Dendritic cell treated with granulocyte-macrophage colony-stimulating factor and Interleukin-4, amounts not matched to agents 40 ng/mL and 50 ng/mL, for 4 days (primary cell): ENCODE measurements around the gene FUT8.

ENCODE experiments used
- H3K27ac Mint-ChIP-seq: one replicate; pipeline ENCODE4 v1.8.0; 2022; ENCODE audit warnings: mild to moderate bottlenecking, mixed read lengths
- H3K27me3 Mint-ChIP-seq: one replicate; pipeline ENCODE4 v1.8.0; 2022; ENCODE audit warnings: mild to moderate bottlenecking, mixed read lengths
- H3K36me3 Mint-ChIP-seq: one replicate; pipeline ENCODE4 v1.8.0; 2022; ENCODE audit warnings: low read depth, mixed read lengths
- H3K4me1 Mint-ChIP-seq: one replicate; pipeline ENCODE4 v1.8.0; 2022; ENCODE audit warnings: low read depth, mixed read lengths
- H3K4me3 Mint-ChIP-seq: one replicate; pipeline ENCODE4 v1.8.0; 2022; ENCODE audit warnings: mild to moderate bottlenecking, moderate library complexity, mixed read lengths
- H3K9me3 Mint-ChIP-seq: one replicate; pipeline ENCODE4 v1.8.0; 2022; ENCODE audit warnings: mixed read lengths
- intact Hi-C: fragments of 100-400 bp; cut with micrococcal nuclease; formaldehyde crosslinking; loops from one replicate; pipeline ENCODE4 v1.15.0; 2022

FUT8 gene

GRCh38 chr14:65772921-65773574 is 360.5 kb downstream of the FUT8 start:
- H3K4me3 Mint-ChIP-seq = no peak overlapping the region
- H3K27ac Mint-ChIP-seq = no peak overlapping the region
- H3K4me1 Mint-ChIP-seq = no peaks in the 10 kb centered on the region
- H3K9me3 Mint-ChIP-seq = peaks cover 5% of the 10 kb centered on the region
- H3K27me3 Mint-ChIP-seq = no peaks in the 10 kb centered on the region
- H3K36me3 Mint-ChIP-seq = no peaks in the 10 kb centered on the region
- intact Hi-C loops = no loop called here

DNA sequence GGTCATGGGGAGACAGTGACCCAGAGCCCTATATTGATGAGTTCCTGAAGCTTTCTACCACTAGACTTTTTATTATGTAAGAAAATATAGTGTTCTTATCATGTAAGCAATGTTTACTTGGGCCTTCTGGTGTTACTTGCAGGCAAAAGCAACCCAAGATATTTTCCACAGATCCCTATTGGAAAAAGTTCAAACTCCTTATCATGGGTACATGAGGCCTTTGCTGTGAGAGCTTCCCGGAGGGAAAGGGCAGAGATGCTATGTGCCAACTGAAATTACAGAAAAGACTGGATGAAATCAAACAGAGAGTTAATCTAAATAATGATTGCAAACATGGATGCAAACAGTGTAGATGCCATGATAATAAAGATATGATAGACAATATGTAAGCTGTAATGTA is 361.5 kb downstream of the FUT8 start:
- intact Hi-C loops = no loop called here
- Mint-ChIP-seq H3K36me3 (no peaks in the 10 kb centered on the region), H3K27me3 (no peaks in the 10 kb centered on the region), H3K4me3 (no peak overlapping the region), H3K4me1 (no peaks in the 10 kb centered on the region), H3K9me3 (no peaks in the 10 kb centered on the region), H3K27ac (no peak overlapping the region)

- Mint-ChIP-seq H3K9me3 (no peaks in the 10 kb centered on the region), H3K36me3 (no peaks in the 10 kb centered on the region), H3K4me3 (no peak overlapping the region), H3K27ac (no peak overlapping the region), H3K27me3 (no peaks in the 10 kb centered on the region), H3K4me1 (no peaks in the 10 kb centered on the region)
- intact Hi-C loops = no loop called here
Observed at GRCh38 chr14:65776193-65776852, 363.8 kb downstream of the FUT8 start.

GRCh38 chr14:65780566-65780965 is 368.0 kb downstream of the FUT8 start:
- H3K4me3 Mint-ChIP-seq = no peak overlapping the region
- no peaks in the 10 kb centered on the region for H3K4me1 Mint-ChIP-seq
- intact Hi-C loops = no loop called here
- no peaks in the 10 kb centered on the region for H3K9me3 Mint-ChIP-seq
- H3K36me3 Mint-ChIP-seq = no peaks in the 10 kb centered on the region
- no peak overlapping the region for H3K27ac Mint-ChIP-seq
- H3K27me3 Mint-ChIP-seq = no peaks in the 10 kb centered on the region

GRCh38 chr14:65783101-65783500 is 370.6 kb downstream of the FUT8 start:
- H3K36me3 Mint-ChIP-seq = no peaks in the 10 kb centered on the region
- no peaks in the 10 kb centered on the region for H3K4me1 Mint-ChIP-seq
- no peak overlapping the region for H3K27ac Mint-ChIP-seq
- no peaks in the 10 kb centered on the region for H3K9me3 Mint-ChIP-seq
- no peaks in the 10 kb centered on the region for H3K27me3 Mint-ChIP-seq
- intact Hi-C loops = no loop called here
- H3K4me3 Mint-ChIP-seq = no peak overlapping the region

GRCh38 chr14:65783576-65783975 is 371.0 kb downstream of the FUT8 start:
- Mint-ChIP-seq H3K36me3 (no peaks in the 10 kb centered on the region), H3K4me3 (no peak overlapping the region), H3K4me1 (no peaks in the 10 kb centered on the region), H3K27ac (no peak overlapping the region), H3K27me3 (no peaks in the 10 kb centered on the region), H3K9me3 (no peaks in the 10 kb centered on the region)
- intact Hi-C loops = no loop called here

DNA sequence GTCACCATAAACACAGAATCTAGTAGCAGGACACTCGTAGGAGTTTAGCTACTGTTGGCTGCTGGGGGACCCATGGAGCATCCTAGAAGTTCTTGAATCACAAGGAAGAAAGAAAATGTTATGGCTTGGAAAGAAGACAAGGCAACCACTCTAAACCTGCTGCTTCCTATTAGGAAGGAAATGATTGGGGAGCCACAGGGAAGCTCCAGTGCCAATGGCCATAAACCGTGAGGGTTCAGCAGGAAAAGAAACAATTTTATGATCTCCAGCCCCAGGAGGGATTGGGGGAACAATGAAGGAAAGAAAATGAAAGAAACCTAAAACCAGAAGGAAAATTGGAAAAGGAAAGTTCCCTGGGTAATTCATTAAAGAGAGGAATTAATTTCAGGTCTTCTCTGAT is 372.0 kb downstream of the FUT8 start:
- no peak overlapping the region for H3K4me3 Mint-ChIP-seq
- no peaks in the 10 kb centered on the region for H3K36me3 Mint-ChIP-seq
- intact Hi-C loops = no loop called here
- H3K27ac Mint-ChIP-seq = no peak overlapping the region
- no peaks in the 10 kb centered on the region for H3K4me1 Mint-ChIP-seq
- no peaks in the 10 kb centered on the region for H3K27me3 Mint-ChIP-seq
- H3K9me3 Mint-ChIP-seq = no peaks in the 10 kb centered on the region

- Mint-ChIP-seq H3K4me1 (no peaks in the 10 kb centered on the region), H3K9me3 (no peaks in the 10 kb centered on the region), H3K4me3 (no peak overlapping the region), H3K27ac (no peak overlapping the region), H3K27me3 (no peaks in the 10 kb centered on the region), H3K36me3 (no peaks in the 10 kb centered on the region)
- intact Hi-C loops = no loop called here
Observed at GRCh38 chr14:65787461-65787860, 374.9 kb downstream of the FUT8 start.

- intact Hi-C loops = no loop called here
- Mint-ChIP-seq H3K4me3 (no peak overlapping the region), H3K27me3 (no peaks in the 10 kb centered on the region), H3K36me3 (no peaks in the 10 kb centered on the region), H3K4me1 (no peaks in the 10 kb centered on the region), H3K27ac (no peak overlapping the region), H3K9me3 (no peaks in the 10 kb centered on the region)
Observed at GRCh38 chr14:65788876-65789275, 376.3 kb downstream of the FUT8 start.

DNA sequence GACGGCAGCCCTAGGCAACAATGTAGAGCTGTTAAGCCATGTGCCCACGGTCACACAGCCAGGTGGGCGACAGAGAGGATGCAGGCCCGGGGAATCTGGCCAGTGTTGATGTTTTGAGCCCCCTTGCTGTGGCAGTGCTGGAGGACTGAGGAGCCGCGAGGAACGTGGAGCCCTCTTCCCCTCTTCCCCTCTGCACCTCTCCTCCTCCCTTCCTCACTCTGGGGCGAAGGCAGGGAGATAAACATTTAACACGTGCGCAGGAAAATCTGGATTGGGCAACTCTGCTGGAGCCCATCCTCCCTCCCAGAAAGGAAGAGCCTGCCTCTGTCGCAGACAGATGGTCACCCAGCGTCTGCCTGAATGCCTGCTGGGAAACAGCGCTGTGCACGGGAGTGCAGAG is 376.8 kb downstream of the FUT8 start:
- Mint-ChIP-seq H3K9me3 (no peaks in the 10 kb centered on the region), H3K4me1 (no peaks in the 10 kb centered on the region), H3K27me3 (no peaks in the 10 kb centered on the region), H3K27ac (no peak overlapping the region), H3K4me3 (no peak overlapping the region), H3K36me3 (no peaks in the 10 kb centered on the region)
- intact Hi-C loops = no loop called here

DNA sequence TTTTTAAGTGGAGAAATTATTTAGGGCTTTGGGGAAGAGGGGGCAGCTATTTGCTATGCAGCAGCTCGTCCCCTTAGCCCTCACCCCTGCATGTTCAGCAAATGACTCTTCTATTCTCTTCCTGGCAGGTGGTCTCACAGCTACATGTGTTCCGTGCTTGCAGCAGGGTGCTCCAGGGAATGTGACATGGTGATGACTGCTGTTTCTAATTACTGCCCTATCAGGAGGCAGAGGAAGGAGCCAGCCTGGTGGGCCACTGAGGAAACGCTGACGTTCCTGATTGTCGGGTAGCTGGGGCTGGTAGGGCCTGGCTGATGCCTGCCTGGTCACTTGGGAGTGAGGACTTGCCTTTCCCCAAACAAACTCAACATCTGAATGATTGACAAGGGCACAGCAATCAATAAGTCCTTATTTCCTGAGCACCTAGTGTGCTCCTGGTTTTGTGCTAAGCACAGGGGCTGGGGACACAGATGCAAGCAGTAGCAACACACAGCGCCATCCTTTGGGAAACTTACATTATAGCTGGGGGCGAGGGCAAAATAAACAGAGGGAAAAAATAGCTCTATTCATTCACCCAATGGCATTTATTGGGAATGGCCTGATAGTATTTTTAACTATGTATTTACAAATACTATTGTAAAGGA is 377.8 kb downstream of the FUT8 start:
- Mint-ChIP-seq H3K36me3 (no peaks in the 10 kb centered on the region), H3K4me3 (no peak overlapping the region), H3K27ac (no peak overlapping the region), H3K27me3 (no peaks in the 10 kb centered on the region), H3K9me3 (no peaks in the 10 kb centered on the region), H3K4me1 (no peaks in the 10 kb centered on the region)
- intact Hi-C loops = no loop called here

- H3K27me3 Mint-ChIP-seq = no peaks in the 10 kb centered on the region
- intact Hi-C loops = no loop called here
- no peaks in the 10 kb centered on the region for H3K4me1 Mint-ChIP-seq
- no peaks in the 10 kb centered on the region for H3K36me3 Mint-ChIP-seq
- no peaks in the 10 kb centered on the region for H3K9me3 Mint-ChIP-seq
- no peak overlapping the region for H3K4me3 Mint-ChIP-seq
- no peak overlapping the region for H3K27ac Mint-ChIP-seq
Observed at GRCh38 chr14:65791191-65791981, 378.9 kb downstream of the FUT8 start.

DNA sequence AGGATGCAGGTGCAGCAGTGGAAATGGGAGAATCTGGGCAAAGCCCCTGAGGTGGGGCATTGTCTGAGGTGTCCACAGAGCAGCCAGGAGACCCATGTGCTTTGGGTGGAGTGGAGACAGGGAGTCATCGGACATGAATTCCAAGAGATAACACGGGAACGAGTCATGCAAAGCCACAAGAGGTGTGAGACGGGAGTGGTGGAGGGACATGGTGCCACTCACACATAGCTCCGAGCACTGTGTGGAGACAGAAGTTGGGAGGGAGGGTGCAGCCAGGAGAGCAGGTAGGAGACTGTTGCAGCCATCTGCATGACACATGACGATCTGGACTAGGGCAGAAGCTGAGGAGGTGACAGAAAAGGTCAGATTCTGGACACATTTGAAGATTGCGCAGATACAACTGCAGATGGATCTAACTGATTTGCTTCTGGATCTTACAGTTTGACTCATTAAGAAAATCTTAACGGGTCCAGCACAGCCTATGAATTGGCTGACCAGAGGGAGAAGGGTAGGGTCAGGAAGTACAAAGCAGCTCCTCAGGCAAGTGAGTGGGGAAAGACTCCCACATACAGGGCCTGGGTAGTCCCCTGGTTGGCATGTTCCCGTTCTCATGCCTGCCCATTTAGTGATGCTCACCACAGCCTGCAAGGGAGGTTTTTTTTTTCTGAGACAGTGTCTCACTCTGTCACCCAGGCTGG is 379.8 kb downstream of the FUT8 start:
- Mint-ChIP-seq H3K36me3 (no peaks in the 10 kb centered on the region), H3K4me3 (no peak overlapping the region), H3K4me1 (no peaks in the 10 kb centered on the region), H3K27ac (no peak overlapping the region), H3K27me3 (no peaks in the 10 kb centered on the region), H3K9me3 (no peaks in the 10 kb centered on the region)
- intact Hi-C loops = no loop called here
